Hepatocyte (in vitro differentiated cells): Measurements from ENCODE around the gene CRIP2.

Experiments used
- EZH2 ChIP-seq: fragments of 200-600 bp; sonication (generic); IDR thresholded peaks from 2 replicates; pipeline ENCODE4 v1.6.1; 2016; ENCODE audit warnings: antibody characterized with exemption, mild to moderate bottlenecking, borderline replicate concordance
- TF ChIP-seq, protein P1 (sequence below): fragments of 200-600 bp; sonication (generic); IDR thresholded peaks from 2 replicates; pipeline ENCODE4 v1.5.1; 2016; ENCODE audit warnings: antibody characterized with exemption, mild to moderate bottlenecking; ENCODE audit not compliant: poor library complexity

DNA sequence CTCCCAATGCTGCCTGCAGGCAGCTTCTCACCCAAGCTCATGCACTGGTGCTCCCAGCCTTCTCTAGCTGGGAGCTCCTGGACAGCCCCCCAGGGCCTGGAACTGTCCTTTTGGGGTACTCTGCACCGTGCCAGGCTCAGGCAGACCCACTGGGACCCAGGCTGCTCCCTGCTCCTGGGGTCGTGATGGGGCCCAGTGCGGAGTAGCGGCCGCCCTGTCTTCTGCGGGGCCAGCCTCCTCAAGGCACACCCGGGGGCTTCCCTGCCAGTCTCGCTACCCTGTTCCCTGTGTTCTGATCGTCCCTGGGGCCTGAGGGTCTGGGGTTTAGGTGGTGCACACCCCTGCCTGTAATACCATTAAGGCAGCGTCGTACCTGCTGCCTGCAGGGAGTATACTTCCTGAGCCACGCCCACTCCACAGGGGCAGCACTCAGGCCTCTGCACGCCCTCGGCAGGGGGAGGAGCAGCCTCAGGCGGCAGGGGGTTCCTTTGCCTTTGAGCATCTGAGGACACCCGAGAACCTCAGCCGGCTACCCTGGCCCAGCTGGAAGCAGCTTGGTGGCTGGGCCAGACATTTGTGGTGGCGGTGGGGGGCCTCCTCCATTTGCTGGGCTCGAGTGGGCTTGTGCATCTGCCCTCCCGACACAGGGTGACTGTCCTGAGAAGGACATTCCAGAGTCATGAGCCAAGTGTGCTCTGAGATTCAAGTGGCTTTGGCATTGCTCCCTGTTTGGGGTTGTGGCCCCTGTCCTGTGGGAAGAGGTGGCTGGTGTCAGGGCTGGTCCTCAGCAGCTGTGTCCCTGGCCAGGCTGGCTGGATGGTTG lies 9.2 kb upstream of the CRIP2 start:
- TF ChIP-seq, protein P1, sequence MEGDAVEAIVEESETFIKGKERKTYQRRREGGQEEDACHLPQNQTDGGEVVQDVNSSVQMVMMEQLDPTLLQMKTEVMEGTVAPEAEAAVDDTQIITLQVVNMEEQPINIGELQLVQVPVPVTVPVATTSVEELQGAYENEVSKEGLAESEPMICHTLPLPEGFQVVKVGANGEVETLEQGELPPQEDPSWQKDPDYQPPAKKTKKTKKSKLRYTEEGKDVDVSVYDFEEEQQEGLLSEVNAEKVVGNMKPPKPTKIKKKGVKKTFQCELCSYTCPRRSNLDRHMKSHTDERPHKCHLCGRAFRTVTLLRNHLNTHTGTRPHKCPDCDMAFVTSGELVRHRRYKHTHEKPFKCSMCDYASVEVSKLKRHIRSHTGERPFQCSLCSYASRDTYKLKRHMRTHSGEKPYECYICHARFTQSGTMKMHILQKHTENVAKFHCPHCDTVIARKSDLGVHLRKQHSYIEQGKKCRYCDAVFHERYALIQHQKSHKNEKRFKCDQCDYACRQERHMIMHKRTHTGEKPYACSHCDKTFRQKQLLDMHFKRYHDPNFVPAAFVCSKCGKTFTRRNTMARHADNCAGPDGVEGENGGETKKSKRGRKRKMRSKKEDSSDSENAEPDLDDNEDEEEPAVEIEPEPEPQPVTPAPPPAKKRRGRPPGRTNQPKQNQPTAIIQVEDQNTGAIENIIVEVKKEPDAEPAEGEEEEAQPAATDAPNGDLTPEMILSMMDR, result no peak
- no peak for TF ChIP-seq EZH2
